ENCODE data around the gene ZNF800.

Gene ZNF800

DNA sequence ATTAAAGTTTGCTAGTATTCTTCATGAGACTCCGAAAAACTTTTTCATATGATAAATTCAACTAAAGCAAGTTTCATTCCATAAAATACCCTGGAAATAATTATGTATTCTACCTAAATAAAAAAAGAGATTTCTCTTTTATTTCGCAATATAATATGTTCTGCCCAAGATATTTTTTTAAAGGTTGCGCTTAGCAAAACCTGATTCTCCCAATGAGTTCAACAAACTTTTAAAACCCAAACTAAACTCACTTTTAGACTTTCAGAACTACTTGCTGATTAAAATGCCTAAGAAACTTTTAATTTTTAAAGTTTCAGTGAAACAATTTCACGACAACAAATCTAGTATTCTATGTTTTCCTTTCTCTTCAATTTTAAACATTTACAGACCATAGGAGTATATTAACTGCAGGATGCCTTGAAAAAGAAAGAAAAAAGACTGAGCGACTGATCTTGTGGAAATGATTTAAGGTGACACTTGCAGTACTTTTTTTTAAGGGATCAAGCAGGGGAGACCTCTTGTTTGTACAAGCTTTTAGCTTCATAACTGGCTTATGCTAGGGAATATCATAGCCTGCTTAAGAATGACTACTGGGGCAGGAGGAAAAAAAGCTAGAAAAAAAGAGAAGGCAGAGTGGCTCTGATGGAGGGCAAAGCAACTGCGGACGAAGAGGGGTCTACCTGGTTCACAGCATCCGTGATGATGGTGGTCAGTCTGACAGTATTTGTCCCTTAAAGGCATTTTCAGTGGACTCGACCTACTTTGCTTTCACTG is 1.5 kb downstream of the ZNF800 start:
- peaks cover 64% of the 10 kb centered on the region for H3K27me3 ChIP-seq (ENCODE audit: insufficient read depth, low read length)
- 61% methylated on average over 9 of the region's 9 CpGs for WGBS
- peak overlapping the region; percentile 49 for H3K9ac ChIP-seq (ENCODE audit: low read depth, low read length)
- H3K4me1 ChIP-seq (ENCODE audit: insufficient read depth, low read length): peaks cover 6% of the 10 kb centered on the region; the same call in 1 of the 2 replicates
- H3K36me3 ChIP-seq (ENCODE audit: insufficient read depth, low read length): peaks cover 21% of the 10 kb centered on the region; the same call in 1 of the 2 replicates
- peak overlapping the region; percentile 97 for H3K4me3 ChIP-seq (ENCODE audit: low read length)
- H3K27ac ChIP-seq (ENCODE audit: low read depth, low read length): no peak overlapping the region
- H3K9me3 ChIP-seq (ENCODE audit: insufficient read depth, low read depth, low read length): no peaks in the 10 kb centered on the region

- Histone ChIP-seq H3K36me3 (ENCODE audit: insufficient read depth, low read length) (peaks cover 23% of the 10 kb centered on the region; the same call in 1 of the 2 replicates), H3K4me3 (ENCODE audit: low read length) (no peak overlapping the region), H3K9me3 (ENCODE audit: insufficient read depth, low read depth, low read length) (no peaks in the 10 kb centered on the region), H3K27me3 (ENCODE audit: insufficient read depth, low read length) (peaks cover 58% of the 10 kb centered on the region), H3K4me1 (ENCODE audit: insufficient read depth, low read length) (peaks cover 6% of the 10 kb centered on the region; the same call in 1 of the 2 replicates), H3K27ac (ENCODE audit: low read depth, low read length) (no peak overlapping the region), H3K9ac (ENCODE audit: low read depth, low read length) (no peak overlapping the region)
- 100% methylated on average over 1 of the region's 2 CpGs for WGBS
Measured at GRCh38 chr7:127390186-127390816, 2.2 kb downstream of the ZNF800 start.

DNA sequence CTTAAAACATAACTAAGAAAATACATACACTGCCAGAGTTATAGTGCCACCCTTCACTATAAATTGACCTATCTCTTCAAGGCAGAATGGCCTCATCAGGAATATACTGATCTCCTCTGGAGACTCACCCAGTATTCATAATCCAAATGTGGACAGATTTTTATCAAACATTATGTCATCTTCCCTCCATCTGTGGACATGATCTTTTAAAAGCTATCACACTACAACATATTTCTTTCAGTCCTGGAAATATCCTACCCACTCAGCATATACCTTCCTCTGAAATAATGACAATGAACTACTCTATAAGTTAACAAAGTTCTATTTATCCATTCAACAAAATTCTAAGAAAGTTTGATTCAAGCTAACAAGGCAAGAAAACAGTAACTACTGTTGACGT is 3.2 kb downstream of the ZNF800 start:
- Histone ChIP-seq H3K9me3 (ENCODE audit: insufficient read depth, low read depth, low read length) (no peaks in the 10 kb centered on the region), H3K4me1 (ENCODE audit: insufficient read depth, low read length) (peaks cover 6% of the 10 kb centered on the region; the same call in 1 of the 2 replicates), H3K36me3 (ENCODE audit: insufficient read depth, low read length) (peaks cover 23% of the 10 kb centered on the region; the same call in 1 of the 2 replicates), H3K27ac (ENCODE audit: low read depth, low read length) (no peak overlapping the region), H3K9ac (ENCODE audit: low read depth, low read length) (no peak overlapping the region), H3K27me3 (ENCODE audit: insufficient read depth, low read length) (peaks cover 48% of the 10 kb centered on the region), H3K4me3 (ENCODE audit: low read length) (no peak overlapping the region)
- 100% methylated on average over 1 of the region's 1 CpG for WGBS

DNA sequence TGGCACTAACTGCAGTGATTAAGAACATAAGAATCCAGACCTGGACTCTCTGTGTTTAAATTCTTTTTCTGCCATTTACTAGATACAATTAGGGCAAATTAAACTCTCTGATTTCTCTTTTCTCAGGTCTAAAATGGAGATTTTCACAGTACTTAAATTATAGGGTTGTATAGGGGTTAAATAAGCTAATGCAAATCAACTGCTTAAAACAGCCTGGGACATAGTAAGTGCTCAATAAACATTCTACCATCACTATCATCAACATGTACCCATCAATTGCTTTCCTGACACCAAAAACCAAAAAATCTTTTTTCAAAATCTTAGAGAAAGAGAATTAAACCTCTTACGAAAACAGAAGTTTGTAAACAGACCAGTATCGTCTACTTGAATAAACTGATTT is 4.5 kb downstream of the ZNF800 start:
- peaks cover 16% of the 10 kb centered on the region for H3K4me1 ChIP-seq (ENCODE audit: insufficient read depth, low read length)
- H3K27me3 ChIP-seq (ENCODE audit: insufficient read depth, low read length): peaks cover 35% of the 10 kb centered on the region
- no peak overlapping the region for H3K9ac ChIP-seq (ENCODE audit: low read depth, low read length)
- no peak overlapping the region for H3K4me3 ChIP-seq (ENCODE audit: low read length)
- peaks cover 23% of the 10 kb centered on the region; the same call in 1 of the 2 replicates for H3K36me3 ChIP-seq (ENCODE audit: insufficient read depth, low read length)
- H3K27ac ChIP-seq (ENCODE audit: low read depth, low read length): no peak overlapping the region
- WGBS: 93% methylated on average over 2 of the region's 2 CpGs
- H3K9me3 ChIP-seq (ENCODE audit: insufficient read depth, low read depth, low read length): no peaks in the 10 kb centered on the region

DNA sequence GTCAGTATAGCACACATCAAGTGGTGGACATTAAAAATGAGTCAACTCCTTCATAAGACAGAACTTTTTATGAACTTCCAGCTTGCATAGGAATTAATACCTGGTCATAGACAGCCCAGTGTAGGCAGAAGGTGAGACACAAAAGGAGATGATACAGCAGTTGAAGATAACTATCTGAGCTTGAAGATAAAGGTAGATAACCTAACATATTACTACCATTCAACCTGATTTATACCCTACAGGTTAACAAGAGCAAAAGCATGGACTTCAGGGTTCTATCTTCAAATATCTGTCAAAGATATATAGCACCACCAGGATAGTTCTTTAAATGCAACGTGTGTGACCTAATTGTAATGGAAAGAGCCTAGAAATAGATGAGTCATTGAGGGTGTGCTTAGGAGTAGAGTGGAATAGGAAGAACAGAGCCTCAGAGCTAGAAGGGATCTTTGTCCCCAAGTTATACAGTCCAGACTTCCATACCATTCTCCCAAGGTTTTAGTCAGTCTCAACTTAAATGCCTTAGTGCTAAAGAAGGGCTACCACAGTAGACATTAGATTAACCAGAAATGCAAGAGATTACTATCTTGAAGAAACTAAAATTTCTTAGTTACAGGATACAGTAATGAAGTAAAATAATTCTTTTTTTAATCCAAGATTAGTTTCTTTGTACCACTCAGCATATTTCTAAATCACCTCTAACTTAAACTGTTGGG is 9.2 kb downstream of the ZNF800 start:
- H3K36me3 ChIP-seq (ENCODE audit: insufficient read depth, low read length): peaks cover 2% of the 10 kb centered on the region; the same call in 1 of the 2 replicates
- H3K27me3 ChIP-seq (ENCODE audit: insufficient read depth, low read length): no peaks in the 10 kb centered on the region
- H3K9me3 ChIP-seq (ENCODE audit: insufficient read depth, low read depth, low read length): no peaks in the 10 kb centered on the region
- H3K27ac ChIP-seq (ENCODE audit: low read depth, low read length): no peak overlapping the region
- 11% methylated on average over 1 of the region's 1 CpG for WGBS
- H3K9ac ChIP-seq (ENCODE audit: low read depth, low read length): no peak overlapping the region
- H3K4me1 ChIP-seq (ENCODE audit: insufficient read depth, low read length): peaks cover 11% of the 10 kb centered on the region
- no peak overlapping the region for H3K4me3 ChIP-seq (ENCODE audit: low read length)

DNA sequence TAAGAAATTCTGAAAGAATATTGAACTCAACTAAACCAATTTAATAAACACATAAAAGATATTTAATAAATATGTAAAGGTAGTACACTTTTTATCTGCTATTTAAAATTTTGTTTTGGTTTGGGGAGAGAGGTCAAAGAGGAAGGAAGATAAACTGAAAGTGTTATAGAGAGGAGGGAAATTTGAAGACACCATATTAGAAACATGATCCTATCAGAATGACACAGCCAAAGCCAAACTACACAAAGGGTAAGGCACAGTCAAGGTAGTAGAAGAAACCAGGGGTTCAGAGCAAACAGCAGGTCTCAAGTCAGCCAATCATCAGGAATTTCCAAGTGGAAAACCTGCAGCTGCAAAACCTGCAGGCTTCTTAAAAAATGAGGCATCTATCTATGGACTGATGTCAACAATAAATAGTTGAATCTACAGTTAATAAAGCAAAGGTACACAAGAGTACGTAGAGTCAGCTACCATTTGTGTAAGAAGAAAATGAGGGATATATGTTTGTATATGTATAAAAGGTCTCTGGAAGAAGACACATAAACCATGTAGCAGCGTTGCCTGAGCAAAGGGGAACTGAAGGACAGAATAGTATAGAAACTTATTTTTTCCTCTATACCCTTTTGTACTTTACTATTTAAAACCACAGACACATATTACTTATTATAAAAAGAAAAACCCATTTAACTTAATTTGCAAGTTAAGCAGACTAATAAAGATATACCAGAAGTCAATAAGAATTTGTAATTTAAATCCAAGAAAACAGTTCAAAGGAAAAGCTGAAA is 10.0 kb downstream of the ZNF800 start:
- no peaks in the 10 kb centered on the region for H3K9me3 ChIP-seq (ENCODE audit: insufficient read depth, low read depth, low read length)
- H3K27me3 ChIP-seq (ENCODE audit: insufficient read depth, low read length): no peaks in the 10 kb centered on the region
- WGBS: 72% methylated on average over 2 of the region's 2 CpGs
- no peak overlapping the region for H3K4me3 ChIP-seq (ENCODE audit: low read length)
- H3K27ac ChIP-seq (ENCODE audit: low read depth, low read length): no peak overlapping the region
- peaks cover 11% of the 10 kb centered on the region for H3K4me1 ChIP-seq (ENCODE audit: insufficient read depth, low read length)
- H3K9ac ChIP-seq (ENCODE audit: low read depth, low read length): no peak overlapping the region
- peaks cover 2% of the 10 kb centered on the region; the same call in 1 of the 2 replicates for H3K36me3 ChIP-seq (ENCODE audit: insufficient read depth, low read length)

DNA sequence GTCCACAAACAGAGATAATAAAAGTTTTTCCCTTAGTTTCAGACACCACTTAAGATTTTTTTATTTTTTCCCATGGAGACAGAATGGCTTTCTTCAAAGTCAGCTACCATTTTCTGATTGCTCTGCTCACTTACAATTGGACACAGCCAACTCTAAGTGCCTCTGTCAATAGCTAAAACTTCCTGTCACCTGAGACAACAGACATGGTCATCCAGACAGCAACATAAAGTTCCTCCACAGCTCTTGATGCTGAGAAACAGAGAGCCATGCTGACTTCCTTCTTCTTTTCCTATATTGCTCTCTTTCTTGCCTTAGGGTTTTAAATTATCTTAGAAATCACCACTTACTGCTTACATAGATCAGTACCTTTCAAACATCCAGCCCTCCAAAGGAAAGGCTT is 12.0 kb downstream of the ZNF800 start:
- Histone ChIP-seq H3K27me3 (ENCODE audit: insufficient read depth, low read length) (no peaks in the 10 kb centered on the region), H3K36me3 (ENCODE audit: insufficient read depth, low read length) (peaks cover 7% of the 10 kb centered on the region; the same call in 1 of the 2 replicates), H3K27ac (ENCODE audit: low read depth, low read length) (no peak overlapping the region)

DNA sequence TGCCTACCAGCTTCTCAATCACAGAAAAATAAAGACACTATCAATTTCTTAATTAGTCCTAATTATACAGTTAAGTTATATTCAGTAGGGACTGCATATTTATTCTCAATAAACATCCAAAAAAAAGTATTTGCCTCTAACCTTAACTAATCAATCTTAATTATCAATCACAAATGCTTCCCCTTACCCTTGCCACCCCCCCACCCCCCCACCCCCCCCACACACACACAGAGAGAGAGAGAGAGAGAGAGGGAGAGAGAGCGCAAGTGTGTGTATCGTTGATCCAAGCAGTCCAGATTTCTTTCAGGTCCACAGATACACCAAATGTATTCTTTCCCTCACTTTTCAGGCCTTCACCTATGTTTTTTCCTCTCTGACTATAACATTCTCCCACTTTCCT is 12.9 kb downstream of the ZNF800 start:
- no peaks in the 10 kb centered on the region for H3K9me3 ChIP-seq (ENCODE audit: insufficient read depth, low read depth, low read length)
- H3K9ac ChIP-seq (ENCODE audit: low read depth, low read length): no peak overlapping the region
- peaks cover 11% of the 10 kb centered on the region for H3K4me1 ChIP-seq (ENCODE audit: insufficient read depth, low read length)
- no peak overlapping the region for H3K4me3 ChIP-seq (ENCODE audit: low read length)
- WGBS: 96% methylated on average over 2 of the region's 2 CpGs
- H3K27me3 ChIP-seq (ENCODE audit: insufficient read depth, low read length): no peaks in the 10 kb centered on the region
- no peak overlapping the region for H3K27ac ChIP-seq (ENCODE audit: low read depth, low read length)
- H3K36me3 ChIP-seq (ENCODE audit: insufficient read depth, low read length): peaks cover 11% of the 10 kb centered on the region; the same call in 1 of the 2 replicates

More for the DNA sequence above, 12.0 kb downstream of the ZNF800 start:
- no peak overlapping the region for H3K9ac ChIP-seq (ENCODE audit: low read depth, low read length)
- no peak overlapping the region for H3K4me3 ChIP-seq (ENCODE audit: low read length)
- peaks cover 11% of the 10 kb centered on the region for H3K4me1 ChIP-seq (ENCODE audit: insufficient read depth, low read length)
- no peaks in the 10 kb centered on the region for H3K9me3 ChIP-seq (ENCODE audit: insufficient read depth, low read depth, low read length)

- no CpG with 5 or more reads among the region's 1 CpG for WGBS
- Histone ChIP-seq H3K36me3 (ENCODE audit: insufficient read depth, low read length) (peaks cover 21% of the 10 kb centered on the region; the same call in 1 of the 2 replicates), H3K9ac (ENCODE audit: low read depth, low read length) (no peak overlapping the region)
Measured at GRCh38 chr7:127378537-127378936, 14.0 kb downstream of the ZNF800 start.

GRCh38 chr7:127377425-127377824 is 15.1 kb downstream of the ZNF800 start:
- H3K27ac ChIP-seq (ENCODE audit: low read depth, low read length): no peak overlapping the region
- no peaks in the 10 kb centered on the region for H3K4me1 ChIP-seq (ENCODE audit: insufficient read depth, low read length)
- 50% methylated on average over 1 of the region's 1 CpG for WGBS
- H3K9me3 ChIP-seq (ENCODE audit: insufficient read depth, low read depth, low read length): no peaks in the 10 kb centered on the region
- H3K27me3 ChIP-seq (ENCODE audit: insufficient read depth, low read length): no peaks in the 10 kb centered on the region
- H3K36me3 ChIP-seq (ENCODE audit: insufficient read depth, low read length): peaks cover 30% of the 10 kb centered on the region
- no peak overlapping the region for H3K9ac ChIP-seq (ENCODE audit: low read depth, low read length)
- no peak overlapping the region for H3K4me3 ChIP-seq (ENCODE audit: low read length)

More at GRCh38 chr7:127378537-127378936, 14.0 kb downstream of the ZNF800 start:
- H3K27me3 ChIP-seq (ENCODE audit: insufficient read depth, low read length): no peaks in the 10 kb centered on the region
- H3K4me3 ChIP-seq (ENCODE audit: low read length): no peak overlapping the region
- no peak overlapping the region for H3K27ac ChIP-seq (ENCODE audit: low read depth, low read length)
- H3K9me3 ChIP-seq (ENCODE audit: insufficient read depth, low read depth, low read length): no peaks in the 10 kb centered on the region
- peaks cover 6% of the 10 kb centered on the region for H3K4me1 ChIP-seq (ENCODE audit: insufficient read depth, low read length)

Data from HUES64 (cell line).